ENCODE results near the gene ANKRD34B. TPM values are rescaled to one million over a fixed set of nuclear protein-coding genes. Genes with fewer than 3 reads are reported as not detected.
A peak's percentile ranks its signal among the peaks of the same experiment; 100 is the strongest.

The ANKRD34B gene
- 0.03 TPM in 1 of 2 replicates, not detected in the other for total RNA-seq (2014; rRNA removed; shearing (Covaris generic))

GRCh38 chr5:80569961-80570786 lies at the start of gene ANKRD34B:
TSS of gene ANKRD34B (minus strand) at chr5:80570280. CDS start at chr5:80560019, 10,261 bp downstream.
- Histone ChIP-seq H3K4me3 (ENCODE audit: insufficient read depth, low read depth, low read length) (peak within 1 kb of the TSS; percentile 53), H3K27me3 (ENCODE audit: control insufficient read depth, insufficient read depth, low read length) (peaks cover 53% of the 10 kb centered on the region), H3K36me3 (replicated peaks; ENCODE audit: control insufficient read depth, insufficient read depth, low read length) (no peaks in the 10 kb centered on the region)
- peak; percentile 87 for DNase-seq

- no peak overlapping the region for H3K4me3 ChIP-seq (ENCODE audit: insufficient read depth, low read depth, low read length)
- H3K36me3 ChIP-seq (replicated peaks; ENCODE audit: control insufficient read depth, insufficient read depth, low read length), result no peaks in the 10 kb centered on the region
- H3K27me3 ChIP-seq (ENCODE audit: control insufficient read depth, insufficient read depth, low read length), result no peaks in the 10 kb centered on the region
- no peak for DNase-seq
Measured at GRCh38 chr5:80619086-80619485, 49.0 kb upstream of the ANKRD34B start.

DNA sequence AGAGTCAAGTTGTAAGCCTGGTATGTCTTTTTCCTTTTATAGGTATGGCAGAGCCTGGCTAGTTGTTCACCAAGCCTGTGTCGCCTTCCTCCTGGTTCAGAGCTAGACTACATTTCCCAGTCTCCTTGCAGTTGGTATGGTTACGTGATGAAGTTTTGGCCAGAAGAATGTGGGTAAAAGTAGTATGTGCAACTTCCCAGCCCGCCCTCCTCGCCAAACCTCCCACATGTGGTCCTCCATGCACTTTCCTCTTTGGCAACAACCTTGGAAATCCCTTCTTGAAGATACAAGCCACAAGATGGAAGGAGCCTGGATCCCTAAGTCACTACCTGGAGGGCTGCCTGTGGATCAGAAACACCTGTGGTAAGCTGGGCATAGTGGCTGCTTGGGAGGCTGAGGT lies 48.4 kb upstream of the ANKRD34B start:
- Histone ChIP-seq H3K27me3 (ENCODE audit: control insufficient read depth, insufficient read depth, low read length) (no peaks in the 10 kb centered on the region), H3K36me3 (replicated peaks; ENCODE audit: control insufficient read depth, insufficient read depth, low read length) (no peaks in the 10 kb centered on the region), H3K4me3 (ENCODE audit: insufficient read depth, low read depth, low read length) (no peak overlapping the region)
- no peak for DNase-seq

- no peak for DNase-seq
- Histone ChIP-seq H3K36me3 (replicated peaks; ENCODE audit: control insufficient read depth, insufficient read depth, low read length) (no peaks in the 10 kb centered on the region), H3K27me3 (ENCODE audit: control insufficient read depth, insufficient read depth, low read length) (no peaks in the 10 kb centered on the region), H3K4me3 (ENCODE audit: insufficient read depth, low read depth, low read length) (no peak overlapping the region)
Measured at GRCh38 chr5:80615266-80615914, 45.3 kb upstream of the ANKRD34B start.

DNA sequence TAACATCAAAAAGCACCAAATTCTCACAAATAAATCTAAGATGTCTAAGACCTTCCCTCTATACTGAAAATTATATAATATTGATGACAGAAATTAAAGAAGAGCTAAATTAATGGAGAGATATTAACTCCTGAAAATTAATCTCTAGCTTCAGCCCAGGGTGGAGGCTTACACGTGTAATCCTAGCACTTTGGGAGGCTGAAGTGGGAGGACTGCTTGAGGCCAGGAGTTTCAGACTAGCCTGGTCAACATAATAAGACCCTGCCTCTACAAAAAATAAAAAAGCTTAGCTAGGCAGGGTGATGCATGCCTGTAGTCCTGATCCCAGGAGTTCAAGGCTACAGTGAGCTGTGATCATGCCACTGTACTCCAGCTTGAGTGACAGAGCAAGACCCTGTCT lies 39.6 kb upstream of the ANKRD34B start:
- no peak for DNase-seq
- Histone ChIP-seq H3K27me3 (ENCODE audit: control insufficient read depth, insufficient read depth, low read length) (no peaks in the 10 kb centered on the region), H3K36me3 (replicated peaks; ENCODE audit: control insufficient read depth, insufficient read depth, low read length) (no peaks in the 10 kb centered on the region), H3K4me3 (ENCODE audit: insufficient read depth, low read depth, low read length) (no peak overlapping the region)

DNA sequence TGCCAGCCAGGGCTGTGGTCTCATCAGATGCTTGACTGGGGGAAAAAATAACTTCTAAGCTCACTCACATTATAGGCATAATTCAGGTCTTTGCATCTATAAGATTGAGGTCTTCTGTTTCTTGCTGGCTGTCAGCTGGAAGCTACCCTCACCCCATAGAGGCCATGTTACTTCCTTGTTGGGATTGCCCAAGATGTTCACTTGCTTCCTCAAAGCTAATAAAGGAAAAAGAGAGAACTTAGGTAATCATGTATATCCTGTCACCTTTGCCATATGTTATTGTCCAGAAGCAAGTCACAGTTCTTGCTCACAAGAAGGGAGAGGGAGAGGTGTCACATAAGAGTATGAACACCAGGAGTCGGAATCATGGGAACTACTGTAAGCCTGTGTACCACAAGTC lies 38.7 kb upstream of the ANKRD34B start:
- Histone ChIP-seq H3K36me3 (replicated peaks; ENCODE audit: control insufficient read depth, insufficient read depth, low read length) (no peaks in the 10 kb centered on the region), H3K4me3 (ENCODE audit: insufficient read depth, low read depth, low read length) (no peak overlapping the region), H3K27me3 (ENCODE audit: control insufficient read depth, insufficient read depth, low read length) (no peaks in the 10 kb centered on the region)
- DNase-seq, result no peak

DNA sequence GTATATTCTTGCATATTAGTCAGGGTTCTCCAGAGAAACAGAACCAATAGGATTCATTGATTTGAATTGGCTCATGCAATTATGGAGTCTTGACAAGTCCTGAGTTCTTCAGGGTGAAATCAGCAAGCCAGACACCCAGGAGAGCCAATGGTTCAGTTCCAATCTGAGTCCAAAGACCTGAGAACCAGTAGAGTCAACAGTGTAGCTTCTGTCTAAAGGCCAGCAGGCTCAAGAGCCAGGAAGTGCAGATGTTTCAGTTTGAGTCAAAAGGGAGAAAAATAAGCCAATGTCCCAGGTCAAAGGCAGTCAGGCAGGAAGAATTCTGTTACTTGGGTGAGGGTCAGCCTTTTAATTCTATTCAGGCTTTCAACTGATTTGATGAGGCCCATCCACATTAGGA lies 37.8 kb upstream of the ANKRD34B start:
- Histone ChIP-seq H3K4me3 (ENCODE audit: insufficient read depth, low read depth, low read length) (no peak overlapping the region), H3K36me3 (replicated peaks; ENCODE audit: control insufficient read depth, insufficient read depth, low read length) (no peaks in the 10 kb centered on the region), H3K27me3 (ENCODE audit: control insufficient read depth, insufficient read depth, low read length) (no peaks in the 10 kb centered on the region)
- no peak for DNase-seq

GRCh38 chr5:80607343-80607742 lies 37.3 kb upstream of the ANKRD34B start:
- Histone ChIP-seq H3K36me3 (replicated peaks; ENCODE audit: control insufficient read depth, insufficient read depth, low read length) (no peaks in the 10 kb centered on the region), H3K27me3 (ENCODE audit: control insufficient read depth, insufficient read depth, low read length) (no peaks in the 10 kb centered on the region), H3K4me3 (ENCODE audit: insufficient read depth, low read depth, low read length) (no peak overlapping the region)
- no peak for DNase-seq

DNA sequence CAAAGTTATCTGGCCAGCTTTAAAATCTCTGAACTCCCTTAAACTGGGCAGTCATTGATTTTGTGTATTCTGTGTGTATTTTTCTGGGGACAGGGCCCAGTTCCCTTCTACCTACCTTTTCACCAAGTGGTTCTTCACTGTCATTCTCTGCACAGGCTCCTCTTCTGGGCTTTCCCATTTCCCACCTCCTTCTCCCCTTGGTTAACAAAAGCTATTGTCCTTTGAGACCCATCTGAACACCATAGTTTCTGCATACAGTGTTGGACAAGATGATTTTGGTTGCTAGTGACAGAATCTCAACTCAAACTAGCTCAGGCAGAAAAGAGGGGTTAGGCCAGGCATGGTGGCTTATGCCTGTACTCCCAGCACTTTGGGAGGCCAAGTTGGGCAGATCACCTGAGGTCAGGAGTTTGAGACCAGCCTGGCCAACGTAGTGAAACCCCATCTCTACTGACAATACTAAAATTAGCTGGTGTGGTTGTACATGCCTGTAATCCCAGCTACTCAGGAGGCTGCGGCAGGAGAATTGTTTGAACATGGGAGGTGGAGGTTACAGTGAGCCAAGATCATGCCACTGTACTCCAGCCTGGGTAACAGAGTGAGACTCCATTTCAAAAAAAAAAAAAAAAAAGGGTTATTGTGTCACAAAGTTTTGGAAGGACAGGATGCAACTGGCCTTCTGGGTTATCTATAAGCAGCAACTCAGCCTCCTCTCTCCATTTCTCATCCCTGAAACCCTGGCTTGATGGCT lies 31.0 kb upstream of the ANKRD34B start:
- H3K36me3 ChIP-seq (replicated peaks; ENCODE audit: control insufficient read depth, insufficient read depth, low read length), result no peaks in the 10 kb centered on the region
- H3K4me3 ChIP-seq (ENCODE audit: insufficient read depth, low read depth, low read length), result no peak overlapping the region
- DNase-seq, result no peak
- H3K27me3 ChIP-seq (ENCODE audit: control insufficient read depth, insufficient read depth, low read length), result no peaks in the 10 kb centered on the region

DNA sequence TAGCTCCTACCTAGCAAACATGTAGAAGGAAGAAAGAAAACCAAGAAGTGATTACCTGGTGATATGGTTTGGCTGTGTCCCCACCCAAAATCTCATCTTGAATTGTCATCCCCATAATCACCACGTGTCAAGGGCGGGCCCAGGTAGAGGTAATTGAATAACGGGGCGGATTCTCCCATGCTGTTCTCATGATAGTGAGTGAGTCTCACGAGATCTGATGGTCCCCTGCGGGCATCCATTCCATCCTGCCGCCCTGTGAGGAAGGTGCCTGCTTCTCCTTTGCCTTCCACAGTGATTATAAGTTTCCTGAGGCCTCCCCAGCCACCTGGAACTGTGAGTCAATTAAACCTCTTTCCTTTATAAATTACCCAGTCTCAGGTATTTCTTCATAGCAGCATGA lies 27.4 kb upstream of the ANKRD34B start:
- no peak overlapping the region for H3K4me3 ChIP-seq (ENCODE audit: insufficient read depth, low read depth, low read length)
- no peaks in the 10 kb centered on the region for H3K27me3 ChIP-seq (ENCODE audit: control insufficient read depth, insufficient read depth, low read length)
- H3K36me3 ChIP-seq (replicated peaks; ENCODE audit: control insufficient read depth, insufficient read depth, low read length), result no peaks in the 10 kb centered on the region
- no peak for DNase-seq

GRCh38 chr5:80594810-80595209 lies 24.7 kb upstream of the ANKRD34B start:
- no peak for DNase-seq
- Histone ChIP-seq H3K4me3 (ENCODE audit: insufficient read depth, low read depth, low read length) (no peak overlapping the region), H3K27me3 (ENCODE audit: control insufficient read depth, insufficient read depth, low read length) (no peaks in the 10 kb centered on the region), H3K36me3 (replicated peaks; ENCODE audit: control insufficient read depth, insufficient read depth, low read length) (no peaks in the 10 kb centered on the region)

GRCh38 chr5:80592761-80593160 lies 22.7 kb upstream of the ANKRD34B start:
- Histone ChIP-seq H3K4me3 (ENCODE audit: insufficient read depth, low read depth, low read length) (no peak overlapping the region), H3K36me3 (replicated peaks; ENCODE audit: control insufficient read depth, insufficient read depth, low read length) (no peaks in the 10 kb centered on the region), H3K27me3 (ENCODE audit: control insufficient read depth, insufficient read depth, low read length) (no peaks in the 10 kb centered on the region)
- DNase-seq, result no peak

DNA sequence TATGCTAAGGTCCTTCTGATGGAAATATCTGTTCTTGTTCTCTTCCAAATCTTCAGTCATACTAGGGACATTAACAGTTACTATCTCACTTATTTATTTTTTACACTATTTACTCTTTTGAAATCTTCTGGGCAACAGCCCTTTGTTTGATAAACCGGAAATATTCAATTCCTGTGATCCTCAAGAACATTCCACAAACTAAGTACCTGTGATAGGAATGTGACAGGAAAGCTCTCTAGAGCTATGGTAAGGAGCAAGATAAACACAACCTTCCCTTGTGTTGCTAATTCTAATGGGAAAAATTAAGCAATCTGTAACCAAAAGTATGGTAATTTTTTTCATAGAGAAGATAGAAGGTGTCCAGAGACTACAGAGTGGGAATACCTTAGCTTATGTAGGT lies 22.0 kb upstream of the ANKRD34B start:
- no peak for DNase-seq
- no peaks in the 10 kb centered on the region for H3K27me3 ChIP-seq (ENCODE audit: control insufficient read depth, insufficient read depth, low read length)
- no peak overlapping the region for H3K4me3 ChIP-seq (ENCODE audit: insufficient read depth, low read depth, low read length)
- H3K36me3 ChIP-seq (replicated peaks; ENCODE audit: control insufficient read depth, insufficient read depth, low read length), result no peaks in the 10 kb centered on the region

DNA sequence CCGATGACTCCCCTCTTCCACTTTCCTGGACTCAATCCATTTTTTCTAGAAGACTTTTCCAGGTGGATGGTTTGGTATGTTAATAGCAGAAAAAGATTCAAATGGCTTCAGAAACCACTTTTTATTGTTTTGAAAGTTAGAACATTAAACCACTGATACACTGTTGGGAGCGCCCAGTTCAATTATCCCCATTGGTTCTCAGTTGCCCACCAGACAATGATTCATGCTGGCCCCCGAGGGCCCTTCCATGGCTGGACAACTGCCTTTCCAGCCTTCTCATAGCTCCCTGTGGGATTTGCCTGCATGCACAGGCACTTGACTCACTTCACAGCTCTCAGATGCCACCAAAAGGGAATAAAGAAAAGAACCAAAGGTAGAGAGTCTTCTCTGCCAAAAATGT lies 21.3 kb upstream of the ANKRD34B start:
- no peaks in the 10 kb centered on the region for H3K27me3 ChIP-seq (ENCODE audit: control insufficient read depth, insufficient read depth, low read length)
- no peak for DNase-seq
- H3K36me3 ChIP-seq (replicated peaks; ENCODE audit: control insufficient read depth, insufficient read depth, low read length), result no peaks in the 10 kb centered on the region
- H3K4me3 ChIP-seq (ENCODE audit: insufficient read depth, low read depth, low read length), result no peak overlapping the region

GRCh38 chr5:80590766-80591165 lies 20.7 kb upstream of the ANKRD34B start:
- Histone ChIP-seq H3K4me3 (ENCODE audit: insufficient read depth, low read depth, low read length) (no peak overlapping the region), H3K36me3 (replicated peaks; ENCODE audit: control insufficient read depth, insufficient read depth, low read length) (no peaks in the 10 kb centered on the region), H3K27me3 (ENCODE audit: control insufficient read depth, insufficient read depth, low read length) (no peaks in the 10 kb centered on the region)
- no peak for DNase-seq
